Suprapubic skin (tissue), 4 donors: Measurements from ENCODE around the gene SEMA4A. TPM values are rescaled to one million over a fixed set of nuclear protein-coding genes. Genes with fewer than 3 reads are reported as not detected.

Experiments used
- DNase-seq, 2 donors: peaks; one replicate each; pipeline ENCODE4 v3.0.0-alpha.2; 2019; ENCODE audit warnings: low spot score in 2 of 2
- H3K27ac ChIP-seq: fragments of 200-600 bp; sonication (generic); one replicate; pipeline ENCODE4 v1.5.1; 2019
- H3K27me3 ChIP-seq: fragments of 200-600 bp; sonication (generic); one replicate; pipeline ENCODE4 v1.5.1; 2019
- H3K36me3 ChIP-seq: fragments of 200-600 bp; sonication (generic); one replicate; pipeline ENCODE4 v1.5.1; 2019
- H3K4me1 ChIP-seq: fragments of 200-600 bp; sonication (generic); one replicate; pipeline ENCODE4 v1.5.1; 2019
- H3K4me3 ChIP-seq: fragments of 200-600 bp; sonication (generic); one replicate; pipeline ENCODE4 v1.5.1; 2019; ENCODE audit warnings: mild to moderate bottlenecking
- H3K9me3 ChIP-seq: fragments of 200-600 bp; sonication (generic); one replicate; pipeline ENCODE4 v1.5.1; 2019
- EP300 ChIP-seq: sonication (generic); formaldehyde crosslinking; IDR thresholded peaks from one replicate; pipeline ENCODE4 v1.6.1; 2017; ENCODE audit warnings: antibody characterized with exemption
- POLR2A ChIP-seq, 2 donors: fragments of 450-650 bp; IDR thresholded peaks; one replicate each; pipeline ENCODE4 v1.6.1; 2017; ENCODE audit warnings: antibody characterized with exemption in 2 of 2, mild to moderate bottlenecking in 2 of 2, moderate library complexity in 2 of 2
- POLR2AphosphoS5 ChIP-seq, 3 donors: sonication (generic); formaldehyde crosslinking; IDR thresholded peaks; one replicate each; pipeline ENCODE4 v1.6.1; 2017; ENCODE audit warnings: antibody characterized with exemption in 3 of 3
- WGBS: methylation state at CpG from one replicate; pipeline ENCODE4 v1.1.5; 2018; 5-methylcytosine and 5-hydroxymethylcytosine counted together
- total RNA-seq, 4 donors: library from RNA; depleted of rRNA; stranded (reverse); fragments of >200 nt; gene quantifications; one replicate each; pipeline ENCODE4 v1.1.0, GENCODE V29; 2016
- TF ChIP-seq, protein P1 (sequence below), 2 donors: fragments of 200-600 bp in 1 of 2; fragments of 450-650 bp in 1 of 2; sonication (generic) in 1 of 2; IDR thresholded peaks; one replicate each; pipeline ENCODE4 v1.5.1; 2016 to 2019; ENCODE audit warnings: antibody characterized with exemption in 2 of 2, mild to moderate bottlenecking in 1 of 2, moderate library complexity in 1 of 2

The SEMA4A gene
- total RNA-seq, 4 donors from 2014 or later = 43.8 to 61.2 (median 50.2) TPM

GRCh38 chr1:156154317-156154749 lies 948 bp downstream of the SEMA4A start:
- Histone ChIP-seq H3K27me3 (no peaks in the 10 kb centered on the region), H3K4me3 (peak overlapping the region; percentile 45), H3K36me3 (peaks cover 15% of the 10 kb centered on the region), H3K27ac (peak overlapping the region; percentile 71), H3K4me1 (peaks cover 43% of the 10 kb centered on the region), H3K9me3 (no peaks in the 10 kb centered on the region)
- 53% methylated on average over 9 of the region's 11 CpGs for WGBS
- peak in 1 of 2 donors; percentile 83 for DNase-seq
- no peak for TF ChIP-seq EP300
- no peak for TF ChIP-seq POLR2AphosphoS5 (IDR thresholded peaks at IDR 0.05)
- TF ChIP-seq, protein P1, sequence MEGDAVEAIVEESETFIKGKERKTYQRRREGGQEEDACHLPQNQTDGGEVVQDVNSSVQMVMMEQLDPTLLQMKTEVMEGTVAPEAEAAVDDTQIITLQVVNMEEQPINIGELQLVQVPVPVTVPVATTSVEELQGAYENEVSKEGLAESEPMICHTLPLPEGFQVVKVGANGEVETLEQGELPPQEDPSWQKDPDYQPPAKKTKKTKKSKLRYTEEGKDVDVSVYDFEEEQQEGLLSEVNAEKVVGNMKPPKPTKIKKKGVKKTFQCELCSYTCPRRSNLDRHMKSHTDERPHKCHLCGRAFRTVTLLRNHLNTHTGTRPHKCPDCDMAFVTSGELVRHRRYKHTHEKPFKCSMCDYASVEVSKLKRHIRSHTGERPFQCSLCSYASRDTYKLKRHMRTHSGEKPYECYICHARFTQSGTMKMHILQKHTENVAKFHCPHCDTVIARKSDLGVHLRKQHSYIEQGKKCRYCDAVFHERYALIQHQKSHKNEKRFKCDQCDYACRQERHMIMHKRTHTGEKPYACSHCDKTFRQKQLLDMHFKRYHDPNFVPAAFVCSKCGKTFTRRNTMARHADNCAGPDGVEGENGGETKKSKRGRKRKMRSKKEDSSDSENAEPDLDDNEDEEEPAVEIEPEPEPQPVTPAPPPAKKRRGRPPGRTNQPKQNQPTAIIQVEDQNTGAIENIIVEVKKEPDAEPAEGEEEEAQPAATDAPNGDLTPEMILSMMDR (IDR thresholded peaks at IDR 0.05) = no peak
- no peak for TF ChIP-seq POLR2A (IDR thresholded peaks at IDR 0.05)

GRCh38 chr1:156155756-156156510 lies 2.5 kb downstream of the SEMA4A start:
- no peak overlapping the region for H3K27ac ChIP-seq
- no peak overlapping the region for H3K4me3 ChIP-seq
- H3K36me3 ChIP-seq = peaks cover 23% of the 10 kb centered on the region
- H3K9me3 ChIP-seq = no peaks in the 10 kb centered on the region
- TF ChIP-seq POLR2A (IDR thresholded peaks at IDR 0.05) (no peak), EP300 (no peak)
- TF ChIP-seq, protein P1 (IDR thresholded peaks at IDR 0.05) = no peak
- no peaks in the 10 kb centered on the region for H3K27me3 ChIP-seq
- WGBS = 62% methylated on average over 12 of the region's 12 CpGs
- DNase-seq = no peak
- peaks cover 52% of the 10 kb centered on the region for H3K4me1 ChIP-seq

GRCh38 chr1:156157506-156157905 lies 4.1 kb downstream of the SEMA4A start:
- Histone ChIP-seq H3K9me3 (no peaks in the 10 kb centered on the region), H3K27ac (no peak overlapping the region), H3K27me3 (no peaks in the 10 kb centered on the region), H3K4me3 (no peak overlapping the region), H3K36me3 (peaks cover 32% of the 10 kb centered on the region), H3K4me1 (peaks cover 49% of the 10 kb centered on the region)
- TF ChIP-seq, protein P1 (IDR thresholded peaks at IDR 0.05) = no peak
- TF ChIP-seq POLR2AphosphoS5 (IDR thresholded peaks at IDR 0.05) = no peak
- TF ChIP-seq POLR2A (IDR thresholded peaks at IDR 0.05) = no peak
- no peak for DNase-seq
- WGBS = 88% methylated on average over 3 of the region's 3 CpGs

DNA sequence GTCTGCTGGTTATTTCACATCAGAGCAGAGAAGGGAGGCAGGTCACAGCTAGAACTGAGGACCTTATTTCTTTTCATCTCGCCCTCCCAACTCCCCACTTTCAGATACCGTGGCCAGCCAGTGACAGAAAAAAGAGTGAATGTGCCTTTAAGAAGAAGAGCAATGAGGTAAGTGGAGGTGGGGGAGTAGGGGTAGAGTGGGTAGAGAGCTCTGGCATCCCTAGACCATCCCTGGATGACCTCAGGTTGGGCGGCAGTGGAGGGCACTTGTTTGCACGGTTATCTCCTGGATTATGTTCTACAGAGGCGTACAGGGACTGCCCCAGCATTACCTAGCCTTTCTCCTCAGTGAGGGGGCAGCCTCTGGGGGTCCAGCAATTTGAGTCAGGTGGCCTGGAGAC lies 4.6 kb downstream of the SEMA4A start:
- TF ChIP-seq EP300 = no peak
- no peak for TF ChIP-seq POLR2A (IDR thresholded peaks at IDR 0.05)
- TF ChIP-seq, protein P1 (IDR thresholded peaks at IDR 0.05) = no peak
- TF ChIP-seq POLR2AphosphoS5 (IDR thresholded peaks at IDR 0.05) = no peak
- WGBS = 91% methylated on average over 5 of the region's 5 CpGs
- H3K4me3 ChIP-seq = no peak overlapping the region
- DNase-seq = no peak
- no peak overlapping the region for H3K27ac ChIP-seq
- peaks cover 44% of the 10 kb centered on the region for H3K4me1 ChIP-seq
- H3K27me3 ChIP-seq = no peaks in the 10 kb centered on the region
- no peaks in the 10 kb centered on the region for H3K9me3 ChIP-seq
- H3K36me3 ChIP-seq = peaks cover 37% of the 10 kb centered on the region

- peak overlapping the region; percentile 52 for H3K4me3 ChIP-seq
- H3K4me1 ChIP-seq = peaks cover 22% of the 10 kb centered on the region
- TF ChIP-seq POLR2AphosphoS5 (IDR thresholded peaks at IDR 0.05) = no peak
- TF ChIP-seq, protein P1 (IDR thresholded peaks at IDR 0.05) = no peak
- TF ChIP-seq POLR2A (IDR thresholded peaks at IDR 0.05) = no peak
- no peak for TF ChIP-seq EP300
- peak overlapping the region; percentile 34 for H3K27ac ChIP-seq
- no peaks in the 10 kb centered on the region for H3K27me3 ChIP-seq
- no peak for DNase-seq
- H3K9me3 ChIP-seq = no peaks in the 10 kb centered on the region
- H3K36me3 ChIP-seq = peaks cover 50% of the 10 kb centered on the region
- WGBS = 72% methylated on average over 13 of the region's 13 CpGs
Observed at GRCh38 chr1:156160000-156160742, 6.8 kb downstream of the SEMA4A start.
